SK-N-SH (cell line): ENCODE data around the gene SAYSD1. TPM values are rescaled to one million over a fixed set of nuclear protein-coding genes. Genes with fewer than 3 reads are reported as not detected.

Experiments
- CTCF ChIA-PET: fragments of 300-600, 350-600 bp; formaldehyde crosslinking; extraction: SDS; loops from one replicate; lab custom pipeline; 2021; lab: Yijun Ruan, JAX
- POLR2A ChIA-PET: fragments of 350-600 bp; sonication (Branson Sonifier 250); formaldehyde crosslinking; extraction: SDS; loops from one replicate; lab custom pipeline; 2020; ENCODE audit warnings: antibody characterized with exemption, inconsistent platforms; lab: Yijun Ruan, JAX
- DNase-seq: peaks from one replicate; pipeline ENCODE4 v3.0.0; 2012
- H2AFZ ChIP-seq: fragments of 200-600 bp; sonication (generic); 2 replicates; pipeline ENCODE4 v1.8.1; 2016; ENCODE audit warnings: antibody characterized with exemption, mild to moderate bottlenecking, low read depth
- H3F3A ChIP-seq: fragments of 200-600 bp; sonication (generic); replicated peaks from 2 replicates; pipeline ENCODE3; 2016; ENCODE audit warnings: antibody characterized with exemption, mild to moderate bottlenecking; ENCODE audit not compliant: insufficient read depth
- H3K27ac ChIP-seq, 2 experiments: fragments of 200-500 bp in 1 of 2; fragments of 200-600 bp in 1 of 2; sonication (Bioruptor generic) in 1 of 2; sonication (generic), shearing (Covaris generic) in 1 of 2; 2 replicates each; pipeline versions ENCODE4 v1.5.1 to v1.6.1; 2014 to 2016; ENCODE audit warnings: low read depth in 2 of 2, inconsistent platforms in 1 of 2, low read length in 1 of 2, mild to moderate bottlenecking in 1 of 2, mixed read lengths in 1 of 2
- H3K27me3 ChIP-seq: fragments of 200-600 bp; sonication (generic), shearing (Covaris generic); 2 replicates; pipeline ENCODE4 v1.6.1; 2016; ENCODE audit warnings: mixed run types; ENCODE audit not compliant: insufficient read depth
- H3K36me3 ChIP-seq, 2 experiments: fragments of 200-500 bp in 1 of 2; fragments of 200-600 bp in 1 of 2; sonication (Bioruptor generic) in 1 of 2; sonication (generic) in 1 of 2; replicated peaks in 1 of 2; 2 replicates each; pipeline versions ENCODE3 to v1.5.1; 2014 to 2016; ENCODE audit warnings: low read length in 1 of 2, mild to moderate bottlenecking in 1 of 2; ENCODE audit not compliant: insufficient read depth in 2 of 2, control insufficient read depth in 1 of 2
- H3K4me1 ChIP-seq, 2 experiments: fragments of 200-500 bp in 1 of 2; fragments of 200-600 bp in 1 of 2; sonication (Bioruptor generic) in 1 of 2; sonication (generic), shearing (Covaris generic) in 1 of 2; 2 replicates each; pipeline versions ENCODE4 v1.5.1 to v1.6.1; 2014 to 2016; ENCODE audit warnings: low read depth in 1 of 2, low read length in 1 of 2, mixed run types in 1 of 2; ENCODE audit not compliant: insufficient read depth in 2 of 2, control insufficient read depth in 1 of 2
- H3K4me2 ChIP-seq: fragments of 200-600 bp; sonication (generic), shearing (Covaris generic); 2 replicates; pipeline ENCODE4 v1.6.1; 2017; ENCODE audit warnings: mixed run types
- H3K4me3 ChIP-seq, 2 experiments: fragments of 200-500 bp in 1 of 2; fragments of 200-600 bp in 1 of 2; sonication (Bioruptor generic) in 1 of 2; sonication (generic), shearing (Covaris generic) in 1 of 2; 2 replicates each; pipeline versions ENCODE4 v1.5.1 to v1.8.1; 2014 to 2016; ENCODE audit warnings: low read depth in 2 of 2, inconsistent platforms in 1 of 2, low read length in 1 of 2, mild to moderate bottlenecking in 1 of 2, mixed read lengths in 1 of 2, moderate library complexity in 1 of 2
- H3K79me2 ChIP-seq: fragments of 200-600 bp; sonication (generic); 2 replicates; pipeline ENCODE4 v1.8.1; 2017; ENCODE audit warnings: mild to moderate bottlenecking; ENCODE audit not compliant: insufficient read depth
- H3K9ac ChIP-seq: fragments of 200-600 bp; sonication (generic); 2 replicates; pipeline ENCODE4 v1.6.1; 2017; ENCODE audit warnings: mixed run types
- H3K9me2 ChIP-seq: fragments of 200-600 bp; sonication (generic); 2 replicates; pipeline ENCODE4 v1.6.1; 2017; ENCODE audit warnings: mixed run types
- H3K9me3 ChIP-seq: fragments of 200-600 bp; sonication (generic); 2 replicates; pipeline ENCODE4 v1.6.1; 2017; ENCODE audit warnings: mixed run types, mild to moderate bottlenecking, moderate library complexity
- H4K20me1 ChIP-seq: fragments of 200-600 bp; sonication (generic); 2 replicates; pipeline ENCODE4 v1.6.1; 2017; ENCODE audit warnings: mild to moderate bottlenecking, mixed run types; ENCODE audit not compliant: insufficient read depth
- CHD2 ChIP-seq: fragments of 150-350 bp; IDR thresholded peaks from 2 replicates; pipeline ENCODE4 v1.6.1; 2018; ENCODE audit warnings: low read length; ENCODE audit not compliant: partially characterized antibody
- ELF1 ChIP-seq: IDR thresholded peaks from 2 replicates; pipeline ENCODE4 v1.4.0; 2012
- EZH2phosphoT487 ChIP-seq: fragments of 200-600 bp; sonication (generic); IDR thresholded peaks from 2 replicates; pipeline ENCODE4 v1.6.1; 2017; ENCODE audit warnings: low read depth, mixed run types, mild to moderate bottlenecking, antibody characterized with exemption, moderate library complexity, borderline replicate concordance
- FOXM1 ChIP-seq: IDR thresholded peaks from 2 replicates; pipeline ENCODE4 v1.4.0; 2012; ENCODE audit warnings: low read depth, mild to moderate bottlenecking
- GABPA ChIP-seq: IDR thresholded peaks from 2 replicates; pipeline ENCODE4 v1.4.0; 2012; ENCODE audit warnings: low read depth, mild to moderate bottlenecking
- GATA2 ChIP-seq: sonication (generic); formaldehyde crosslinking; IDR thresholded peaks from 2 replicates; pipeline ENCODE4 v1.5.0; 2020; ENCODE audit warnings: mild to moderate bottlenecking, missing genetic modification reagents
- MEF2A ChIP-seq: IDR thresholded peaks from 2 replicates; pipeline ENCODE4 v1.4.0; 2012; ENCODE audit warnings: low read depth, borderline replicate concordance
- NRF1 ChIP-seq: IDR thresholded peaks from 2 replicates; pipeline ENCODE4 v1.6.1; 2012; ENCODE audit warnings: low read depth, mild to moderate bottlenecking, low read length
- POLR2AphosphoS5 ChIP-seq: IDR thresholded peaks from 2 replicates; pipeline ENCODE4 v1.6.1; 2012; ENCODE audit warnings: low read depth, low read length
- RCOR1 ChIP-seq: fragments of 150-350 bp; IDR thresholded peaks from 2 replicates; pipeline ENCODE4 v1.6.1; 2017; ENCODE audit warnings: antibody characterized with exemption, low read length
- SIN3A ChIP-seq: IDR thresholded peaks from 2 replicates; pipeline ENCODE4 v1.6.1; 2012; ENCODE audit warnings: low read depth, mild to moderate bottlenecking, low read length, moderate library complexity, borderline replicate concordance
- SMC3 ChIP-seq: IDR thresholded peaks from 2 replicates; pipeline ENCODE4 v1.6.1; 2012; ENCODE audit warnings: low read depth, low read length, improper control_type of control experiment
- TEAD4 ChIP-seq: IDR thresholded peaks from 2 replicates; pipeline ENCODE4 v1.4.0; 2012; ENCODE audit warnings: mild to moderate bottlenecking, borderline replicate concordance; ENCODE audit not compliant: insufficient read depth
- USF2 ChIP-seq: fragments of 150-350 bp; IDR thresholded peaks from 2 replicates; pipeline ENCODE4 v1.6.1; 2017; ENCODE audit warnings: antibody characterized with exemption, low read length, low read depth, borderline replicate concordance
- YY1 ChIP-seq: IDR thresholded peaks from 2 replicates; pipeline ENCODE4 v1.4.0; 2012; ENCODE audit warnings: low read depth, mild to moderate bottlenecking
- ZBTB33 ChIP-seq: IDR thresholded peaks from 2 replicates; pipeline ENCODE4 v1.4.0; 2012; ENCODE audit warnings: low read depth, borderline replicate concordance
- WGBS: methylation state at CpG from one replicate; pipeline ENCODE4 v1.1.6; 2017; ENCODE audit warnings: low lambda C conversion rate; 5-methylcytosine and 5-hydroxymethylcytosine counted together
- polyA plus RNA-seq, 3 experiments: library from polyadenylated mRNA; depleted of rRNA; stranded (reverse); fragments of >200 nt; gene quantifications; 2 replicates each; pipeline ENCODE4 v1.2.3, GENCODE V29; 2012
- TF ChIP-seq, protein P1 (sequence below): IDR thresholded peaks from 2 replicates; pipeline ENCODE4 v1.6.1; 2012; ENCODE audit warnings: mild to moderate bottlenecking, low read depth, low read length, moderate library complexity

The SAYSD1 gene
- polyA plus RNA-seq, 1 of the 3 experiments (the other 2 are of a cell fraction) = 6.1 TPM

GRCh38 chr6:39095578-39095977 lies 19.4 kb downstream of the SAYSD1 start:
- Histone ChIP-seq H3K36me3 (no peaks in the 10 kb centered on the region), H3K9me2 (no peaks in the 10 kb centered on the region), H3K27ac (no peak overlapping the region), H3K9ac (no peak overlapping the region), H3K27me3 (no peaks in the 10 kb centered on the region), H3K79me2 (no peaks in the 10 kb centered on the region), H3K4me3 (no peak overlapping the region), H3K4me2 (no peak overlapping the region), H3F3A (no peaks in the 10 kb centered on the region), H4K20me1 (no peaks in the 10 kb centered on the region), H2AFZ (no peak overlapping the region), H3K9me3 (no peaks in the 10 kb centered on the region), H3K4me1 (no peaks in the 10 kb centered on the region)
- POLR2A ChIA-PET = no interaction called here
- TF ChIP-seq TEAD4 = no peak
- TF ChIP-seq USF2 = no peak
- no peak for TF ChIP-seq MEF2A
- no peak for TF ChIP-seq NRF1
- no peak for TF ChIP-seq ELF1
- TF ChIP-seq YY1 = no peak
- no peak for TF ChIP-seq POLR2AphosphoS5
- TF ChIP-seq EZH2phosphoT487 = no peak
- CTCF ChIA-PET = no interaction called here
- no peak for DNase-seq

GRCh38 chr6:39093149-39093708 lies 21.8 kb downstream of the SAYSD1 start:
- 73% methylated on average over 4 of the region's 4 CpGs for WGBS
- H3K4me2 ChIP-seq = no peak overlapping the region
- TF ChIP-seq SIN3A (no peak), ELF1 (no peak), GABPA (no peak), EZH2phosphoT487 (no peak), NRF1 (no peak), CHD2 (no peak), ZBTB33 (no peak), RCOR1 (no peak), SMC3 (no peak), TEAD4 (no peak), GATA2 (CRISPR knock-in tag) (no peak), FOXM1 (no peak)
- TF ChIP-seq, protein P1, sequence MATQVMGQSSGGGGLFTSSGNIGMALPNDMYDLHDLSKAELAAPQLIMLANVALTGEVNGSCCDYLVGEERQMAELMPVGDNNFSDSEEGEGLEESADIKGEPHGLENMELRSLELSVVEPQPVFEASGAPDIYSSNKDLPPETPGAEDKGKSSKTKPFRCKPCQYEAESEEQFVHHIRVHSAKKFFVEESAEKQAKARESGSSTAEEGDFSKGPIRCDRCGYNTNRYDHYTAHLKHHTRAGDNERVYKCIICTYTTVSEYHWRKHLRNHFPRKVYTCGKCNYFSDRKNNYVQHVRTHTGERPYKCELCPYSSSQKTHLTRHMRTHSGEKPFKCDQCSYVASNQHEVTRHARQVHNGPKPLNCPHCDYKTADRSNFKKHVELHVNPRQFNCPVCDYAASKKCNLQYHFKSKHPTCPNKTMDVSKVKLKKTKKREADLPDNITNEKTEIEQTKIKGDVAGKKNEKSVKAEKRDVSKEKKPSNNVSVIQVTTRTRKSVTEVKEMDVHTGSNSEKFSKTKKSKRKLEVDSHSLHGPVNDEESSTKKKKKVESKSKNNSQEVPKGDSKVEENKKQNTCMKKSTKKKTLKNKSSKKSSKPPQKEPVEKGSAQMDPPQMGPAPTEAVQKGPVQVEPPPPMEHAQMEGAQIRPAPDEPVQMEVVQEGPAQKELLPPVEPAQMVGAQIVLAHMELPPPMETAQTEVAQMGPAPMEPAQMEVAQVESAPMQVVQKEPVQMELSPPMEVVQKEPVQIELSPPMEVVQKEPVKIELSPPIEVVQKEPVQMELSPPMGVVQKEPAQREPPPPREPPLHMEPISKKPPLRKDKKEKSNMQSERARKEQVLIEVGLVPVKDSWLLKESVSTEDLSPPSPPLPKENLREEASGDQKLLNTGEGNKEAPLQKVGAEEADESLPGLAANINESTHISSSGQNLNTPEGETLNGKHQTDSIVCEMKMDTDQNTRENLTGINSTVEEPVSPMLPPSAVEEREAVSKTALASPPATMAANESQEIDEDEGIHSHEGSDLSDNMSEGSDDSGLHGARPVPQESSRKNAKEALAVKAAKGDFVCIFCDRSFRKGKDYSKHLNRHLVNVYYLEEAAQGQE = no peak
- no peak for DNase-seq
- H3K9me2 ChIP-seq = no peaks in the 10 kb centered on the region
- H2AFZ ChIP-seq = no peak overlapping the region
- H3K36me3 ChIP-seq = no peaks in the 10 kb centered on the region
- ChIA-PET CTCF (interaction anchor here (0.8 to 6.6 kb wide), 18 partner anchors 8 to 225 kb away, joined by 3 to 52 read pairs (median 5); no protein-coding TSS in a partner anchor), POLR2A (no interaction called here)
- H4K20me1 ChIP-seq = no peaks in the 10 kb centered on the region
- no peak overlapping the region for H3K27ac ChIP-seq
- H3K9me3 ChIP-seq = no peaks in the 10 kb centered on the region
- H3K9ac ChIP-seq = no peak overlapping the region
- H3K4me3 ChIP-seq = no peak overlapping the region
- H3K27me3 ChIP-seq = no peaks in the 10 kb centered on the region
- H3K4me1 ChIP-seq = no peaks in the 10 kb centered on the region
- H3F3A ChIP-seq = no peaks in the 10 kb centered on the region
- no peaks in the 10 kb centered on the region for H3K79me2 ChIP-seq
